GM12878 (cell line): ENCODE data around the gene CCDC91.

Source experiments
- CREB1 ChIP-seq: IDR thresholded peaks from 2 replicates; pipeline ENCODE4 v1.6.1; 2012; ENCODE audit warnings: low read depth, mild to moderate bottlenecking, inconsistent platforms
- EP300 ChIP-seq, 2 experiments: fragments of 150-350 bp in 1 of 2; IDR thresholded peaks; 2 replicates each; pipeline ENCODE4 v1.6.1; 2011 to 2012; ENCODE audit warnings: low read depth in 2 of 2, low read length in 2 of 2, borderline replicate concordance in 1 of 2, improper control_type of control experiment in 1 of 2, inconsistent platforms in 1 of 2; ENCODE audit not compliant: control insufficient read depth in 1 of 2
- HDGF ChIP-seq: fragments of 450-650 bp; IDR thresholded peaks from 2 replicates; pipeline ENCODE4 v1.6.1; 2016; ENCODE audit warnings: antibody characterized with exemption
- KAT2A ChIP-seq: conservative IDR thresholded peaks from 2 replicates; pipeline ENCODE4 v1.6.1; 2011; ENCODE audit warnings: low read depth, low read length; ENCODE audit not compliant: control insufficient read depth
- POLR2A ChIP-seq: IDR thresholded peaks from 2 replicates; pipeline ENCODE4 v1.6.1; 2011; ENCODE audit warnings: low read depth, mild to moderate bottlenecking, low read length
- TF ChIP-seq, protein P1 (sequence below), 3 experiments: IDR thresholded peaks in 2 of 3; conservative IDR thresholded peaks in 1 of 3; 2 replicates each; pipeline ENCODE4 v1.5.1; 2011; ENCODE audit warnings: low read depth in 3 of 3, low read length in 3 of 3, mild to moderate bottlenecking in 3 of 3, control low read depth in 2 of 3, moderate library complexity in 2 of 3, inconsistent platforms in 1 of 3, mixed read lengths in 1 of 3; ENCODE audit not compliant: control insufficient read depth in 2 of 3, insufficient read depth in 1 of 3; ENCODE audit errors: extremely low read depth in 1 of 3
- TF ChIP-seq, protein P2 (sequence below): IDR thresholded peaks from 2 replicates; pipeline ENCODE4 v1.6.1; 2011; ENCODE audit warnings: mild to moderate bottlenecking, low read depth, low read length, moderate library complexity; ENCODE audit not compliant: insufficient replicate concordance

DNA sequence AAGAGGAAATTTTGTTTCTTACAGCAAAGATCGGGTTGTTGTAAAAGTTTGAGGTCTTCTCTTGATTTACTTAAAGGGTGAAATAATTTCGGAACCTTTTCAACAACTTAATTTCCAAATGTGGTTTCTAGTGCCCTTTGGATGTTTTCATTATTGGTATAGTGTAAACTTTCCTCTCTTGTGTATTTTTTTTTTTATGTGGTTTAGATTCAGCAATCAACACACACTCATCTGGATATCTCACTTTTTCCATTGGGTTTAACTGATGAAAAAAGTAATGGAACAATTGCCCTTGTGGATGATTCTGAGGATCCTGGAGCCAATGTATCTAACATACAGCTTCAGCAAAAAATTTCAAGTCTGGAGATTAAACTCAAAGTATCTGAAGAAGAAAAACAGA is 116.3 kb downstream of the CCDC91 start:
- TF ChIP-seq HDGF, result no peak
- TF ChIP-seq, protein P1, sequence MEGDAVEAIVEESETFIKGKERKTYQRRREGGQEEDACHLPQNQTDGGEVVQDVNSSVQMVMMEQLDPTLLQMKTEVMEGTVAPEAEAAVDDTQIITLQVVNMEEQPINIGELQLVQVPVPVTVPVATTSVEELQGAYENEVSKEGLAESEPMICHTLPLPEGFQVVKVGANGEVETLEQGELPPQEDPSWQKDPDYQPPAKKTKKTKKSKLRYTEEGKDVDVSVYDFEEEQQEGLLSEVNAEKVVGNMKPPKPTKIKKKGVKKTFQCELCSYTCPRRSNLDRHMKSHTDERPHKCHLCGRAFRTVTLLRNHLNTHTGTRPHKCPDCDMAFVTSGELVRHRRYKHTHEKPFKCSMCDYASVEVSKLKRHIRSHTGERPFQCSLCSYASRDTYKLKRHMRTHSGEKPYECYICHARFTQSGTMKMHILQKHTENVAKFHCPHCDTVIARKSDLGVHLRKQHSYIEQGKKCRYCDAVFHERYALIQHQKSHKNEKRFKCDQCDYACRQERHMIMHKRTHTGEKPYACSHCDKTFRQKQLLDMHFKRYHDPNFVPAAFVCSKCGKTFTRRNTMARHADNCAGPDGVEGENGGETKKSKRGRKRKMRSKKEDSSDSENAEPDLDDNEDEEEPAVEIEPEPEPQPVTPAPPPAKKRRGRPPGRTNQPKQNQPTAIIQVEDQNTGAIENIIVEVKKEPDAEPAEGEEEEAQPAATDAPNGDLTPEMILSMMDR (IDR thresholded peaks at IDR 0.05 in 2 of 3, conservative IDR thresholded peaks at IDR 0.05 in 1 of 3; ENCODE audit: control insufficient read depth in 2 of 3, extremely low read depth in 1 of 3, insufficient read depth in 1 of 3, low read depth in 3 of 3, low read length in 3 of 3), result no peak
- no peak for TF ChIP-seq EP300 (IDR thresholded peaks at IDR 0.05; ENCODE audit: borderline replicate concordance in 1 of 2, control insufficient read depth in 1 of 2, low read depth in 2 of 2, low read length in 2 of 2)
- no peak for TF ChIP-seq POLR2A
- TF ChIP-seq, protein P2, sequence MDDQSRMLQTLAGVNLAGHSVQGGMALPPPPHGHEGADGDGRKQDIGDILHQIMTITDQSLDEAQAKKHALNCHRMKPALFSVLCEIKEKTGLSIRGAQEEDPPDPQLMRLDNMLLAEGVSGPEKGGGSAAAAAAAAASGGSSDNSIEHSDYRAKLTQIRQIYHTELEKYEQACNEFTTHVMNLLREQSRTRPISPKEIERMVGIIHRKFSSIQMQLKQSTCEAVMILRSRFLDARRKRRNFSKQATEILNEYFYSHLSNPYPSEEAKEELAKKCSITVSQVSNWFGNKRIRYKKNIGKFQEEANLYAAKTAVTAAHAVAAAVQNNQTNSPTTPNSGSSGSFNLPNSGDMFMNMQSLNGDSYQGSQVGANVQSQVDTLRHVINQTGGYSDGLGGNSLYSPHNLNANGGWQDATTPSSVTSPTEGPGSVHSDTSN, result no peak
- TF ChIP-seq KAT2A, result no peak
- TF ChIP-seq CREB1, result no peak
